ENCODE results near the gene SIGLEC8.
"Not testable (repeated sequence)": the region's sequence is repeated elsewhere in the genome, so short reads cannot be mapped to it uniquely, and the experiment has no call there.

The SIGLEC8 gene

DNA sequence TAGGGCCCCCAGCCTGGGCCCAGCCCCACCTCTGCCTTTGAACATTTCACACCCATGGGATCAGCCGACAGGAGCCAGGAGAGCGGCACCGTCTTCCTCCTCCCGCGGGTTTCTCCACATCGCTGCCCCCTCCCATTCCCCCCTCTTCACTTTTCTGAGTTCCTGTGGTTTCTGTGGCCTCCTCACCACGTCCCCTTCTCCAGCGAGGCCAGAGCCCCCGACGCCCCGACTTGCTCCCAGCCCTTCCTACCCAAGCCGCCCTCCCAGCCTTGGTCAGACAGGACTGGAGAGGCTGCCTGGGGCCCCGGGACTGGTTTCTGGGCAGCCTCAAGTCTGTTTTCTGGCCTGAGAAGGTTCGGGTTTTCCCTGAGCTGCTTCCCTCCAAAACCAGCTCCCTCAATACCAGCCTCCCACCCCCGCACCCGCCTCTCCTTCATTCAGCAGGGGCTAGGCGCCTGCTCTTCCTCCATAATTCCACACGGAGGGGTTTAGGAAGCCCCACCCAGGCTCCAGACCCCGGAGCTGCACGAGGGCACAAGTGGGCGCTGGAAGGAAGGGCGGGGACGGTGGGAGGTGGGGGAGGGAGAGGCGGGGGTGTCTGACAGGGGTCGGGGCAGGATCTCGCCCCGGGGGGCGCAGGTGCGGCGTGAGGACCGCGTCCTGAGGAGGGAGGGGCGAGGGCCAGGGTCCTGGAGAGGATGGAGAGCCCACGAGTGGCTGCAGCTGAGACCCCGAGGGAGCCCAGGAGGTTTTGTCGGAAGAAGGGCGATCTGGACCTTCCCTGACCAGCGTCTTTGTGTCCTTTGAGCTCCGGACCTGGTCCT lies 36.8 kb downstream of the SIGLEC8 start:
- in situ Hi-C loops (cut with HindIII; ENCODE audit: low sequenced_read_pairs): no loop called here

DNA sequence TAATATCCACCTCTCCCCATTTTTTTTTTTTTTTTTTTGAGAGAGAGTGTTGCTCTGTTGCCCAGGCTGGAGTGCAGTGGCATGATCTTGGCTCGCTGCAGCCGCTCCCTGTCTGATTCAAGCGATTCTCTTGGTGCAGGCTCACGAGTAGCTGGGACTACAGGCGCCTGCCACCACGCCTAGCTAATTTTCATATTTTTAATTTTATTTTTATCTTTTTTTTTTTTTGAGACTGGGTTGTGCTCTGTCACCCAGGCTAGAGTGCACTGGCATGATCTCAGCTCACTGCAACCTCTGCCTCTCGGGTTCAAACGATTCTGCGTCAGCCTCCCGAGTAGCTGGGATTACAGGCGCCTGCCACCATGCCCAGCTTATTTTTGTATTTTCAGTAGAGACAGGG lies 37.7 kb downstream of the SIGLEC8 start:
- DNase-seq (ENCODE audit: low read depth, low spot score); in situ Hi-C loops (cut with HindIII; ENCODE audit: low sequenced_read_pairs): not testable (repeated sequence)

More for the DNA sequence above, 36.8 kb downstream of the SIGLEC8 start:
- no peak overlapping the region for H3K4me3 ChIP-seq (ENCODE audit: low read depth, low read length)
- no peak for DNase-seq (ENCODE audit: low read depth, low spot score)
- TF ChIP-seq, protein P1, sequence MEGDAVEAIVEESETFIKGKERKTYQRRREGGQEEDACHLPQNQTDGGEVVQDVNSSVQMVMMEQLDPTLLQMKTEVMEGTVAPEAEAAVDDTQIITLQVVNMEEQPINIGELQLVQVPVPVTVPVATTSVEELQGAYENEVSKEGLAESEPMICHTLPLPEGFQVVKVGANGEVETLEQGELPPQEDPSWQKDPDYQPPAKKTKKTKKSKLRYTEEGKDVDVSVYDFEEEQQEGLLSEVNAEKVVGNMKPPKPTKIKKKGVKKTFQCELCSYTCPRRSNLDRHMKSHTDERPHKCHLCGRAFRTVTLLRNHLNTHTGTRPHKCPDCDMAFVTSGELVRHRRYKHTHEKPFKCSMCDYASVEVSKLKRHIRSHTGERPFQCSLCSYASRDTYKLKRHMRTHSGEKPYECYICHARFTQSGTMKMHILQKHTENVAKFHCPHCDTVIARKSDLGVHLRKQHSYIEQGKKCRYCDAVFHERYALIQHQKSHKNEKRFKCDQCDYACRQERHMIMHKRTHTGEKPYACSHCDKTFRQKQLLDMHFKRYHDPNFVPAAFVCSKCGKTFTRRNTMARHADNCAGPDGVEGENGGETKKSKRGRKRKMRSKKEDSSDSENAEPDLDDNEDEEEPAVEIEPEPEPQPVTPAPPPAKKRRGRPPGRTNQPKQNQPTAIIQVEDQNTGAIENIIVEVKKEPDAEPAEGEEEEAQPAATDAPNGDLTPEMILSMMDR (IDR thresholded peaks at IDR 0.05; ENCODE audit: low read depth, low read length): no peak

DNA sequence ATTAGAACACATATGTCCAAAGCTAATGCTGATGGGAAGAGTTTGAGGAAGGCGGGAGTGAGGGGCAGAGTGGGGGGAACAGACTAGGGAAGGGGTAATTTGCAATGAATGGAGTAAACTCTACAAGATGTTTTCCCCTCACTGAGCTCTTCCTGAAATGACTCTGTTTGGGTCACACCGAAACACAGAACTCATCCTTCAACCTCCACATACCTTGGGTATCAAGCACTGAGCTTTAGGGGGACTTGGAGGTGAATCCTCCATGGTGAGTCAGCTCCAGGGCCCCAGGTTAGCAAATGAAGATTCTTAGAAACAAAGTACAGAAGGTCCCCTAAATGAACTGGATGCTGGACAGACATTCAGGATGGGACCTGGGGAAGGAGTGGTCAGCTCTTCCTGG lies 39.5 kb downstream of the SIGLEC8 start:
- no peak for DNase-seq (ENCODE audit: low read depth, low spot score)
- H3K4me3 ChIP-seq (ENCODE audit: low read depth, low read length): no peak overlapping the region
- in situ Hi-C loops (cut with HindIII; ENCODE audit: low sequenced_read_pairs): no loop called here
- TF ChIP-seq, protein P1 (IDR thresholded peaks at IDR 0.05; ENCODE audit: low read depth, low read length): no peak

More for the DNA sequence above, 37.7 kb downstream of the SIGLEC8 start:
- not testable (repeated sequence) for H3K4me3 ChIP-seq (ENCODE audit: low read depth, low read length)

DNA sequence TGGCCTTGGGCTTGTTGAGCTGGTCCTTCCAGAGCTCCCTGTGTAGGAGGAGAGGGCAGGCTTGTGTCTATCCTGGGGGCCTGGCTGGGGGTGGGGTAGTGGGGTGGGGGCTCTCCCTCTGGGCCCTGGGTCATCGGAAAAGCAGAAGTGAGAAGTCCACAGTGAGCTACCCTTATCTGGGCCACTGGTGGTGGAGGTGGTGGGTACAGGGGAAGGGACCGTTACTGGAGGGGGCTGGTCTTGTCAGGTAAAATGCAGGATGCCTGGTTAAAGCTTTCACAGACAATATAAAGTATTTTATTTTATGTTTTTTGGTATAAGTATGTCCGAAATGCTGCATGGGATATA lies 40.5 kb downstream of the SIGLEC8 start:
- H3K4me3 ChIP-seq (ENCODE audit: low read depth, low read length): no peak overlapping the region
- DNase-seq (ENCODE audit: low read depth, low spot score): no peak
- in situ Hi-C loops (cut with HindIII; ENCODE audit: low sequenced_read_pairs): no loop called here
- TF ChIP-seq, protein P1 (IDR thresholded peaks at IDR 0.05; ENCODE audit: low read depth, low read length): no peak

DNA sequence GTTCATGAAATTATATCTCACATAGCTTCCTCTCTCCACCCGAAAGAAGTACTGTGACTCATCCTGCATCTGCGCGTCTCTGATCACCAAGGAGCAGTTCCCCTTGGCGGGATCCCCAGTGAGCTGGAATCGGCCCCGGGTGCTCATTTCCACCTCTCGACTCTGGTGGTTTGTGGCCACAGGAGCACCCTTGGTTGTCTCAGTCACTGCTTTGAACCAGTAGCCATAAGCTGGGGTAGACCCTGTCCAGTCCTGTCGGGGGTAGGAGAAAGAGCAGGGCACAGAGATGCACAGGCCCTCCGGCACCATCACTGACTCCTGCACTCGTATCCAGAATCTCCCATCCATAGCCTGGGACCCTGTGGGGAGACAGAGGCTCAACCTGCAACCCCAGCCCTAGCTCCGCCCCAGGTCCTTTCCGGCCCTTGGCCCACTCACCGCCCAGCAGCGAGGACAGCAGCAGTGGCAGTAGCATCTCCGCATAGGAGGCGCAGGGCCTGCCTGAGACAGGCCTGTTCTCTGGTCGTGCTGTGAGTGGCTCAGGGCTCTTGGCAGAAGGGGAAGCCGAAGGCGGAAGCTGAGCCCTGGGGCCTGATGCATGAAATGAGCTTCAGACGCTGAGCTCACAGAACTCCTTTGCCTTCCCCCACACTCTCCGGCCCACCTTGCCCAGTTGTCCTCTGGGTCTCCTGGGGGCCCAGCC lies 41.0 kb downstream of the SIGLEC8 start, which contains the start of gene SIGLEC10:
Gene SIGLEC10, minus strand, starts transcription at position 536 of the 703 bp plus-strand sequence. Its CDS starts 61 bp downstream, at position 475.
- in situ Hi-C loops (cut with HindIII; ENCODE audit: low sequenced_read_pairs): no loop called here
- TF ChIP-seq, protein P1 (IDR thresholded peaks at IDR 0.05; ENCODE audit: low read depth, low read length): no peak
- no peak for DNase-seq (ENCODE audit: low read depth, low spot score)
- no peak within 1 kb of the TSS for H3K4me3 ChIP-seq (ENCODE audit: low read depth, low read length)

DNA sequence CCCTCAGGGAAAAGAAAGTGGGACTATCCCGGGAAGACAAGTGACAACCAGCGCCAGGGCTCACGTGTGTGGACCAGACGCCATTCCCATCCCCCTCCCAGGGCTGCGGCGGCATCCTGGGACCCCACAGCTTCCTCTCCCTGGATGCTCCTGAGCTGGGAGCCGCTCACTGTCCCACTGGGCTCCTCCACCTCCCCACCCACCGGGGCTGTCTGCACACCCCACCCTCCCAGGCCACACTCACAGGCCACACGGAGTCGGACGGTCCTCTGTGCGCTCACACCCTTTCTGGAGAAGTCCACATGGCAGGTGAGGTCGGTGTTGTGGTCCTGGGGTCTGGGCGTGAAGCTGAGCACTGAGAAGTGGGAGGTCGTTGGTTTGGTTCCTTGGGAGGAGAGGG lies 41.8 kb downstream of the SIGLEC8 start:
- H3K4me3 ChIP-seq (ENCODE audit: low read depth, low read length); in situ Hi-C loops (cut with HindIII; ENCODE audit: low sequenced_read_pairs); DNase-seq (ENCODE audit: low read depth, low spot score): not testable (repeated sequence)

DNA sequence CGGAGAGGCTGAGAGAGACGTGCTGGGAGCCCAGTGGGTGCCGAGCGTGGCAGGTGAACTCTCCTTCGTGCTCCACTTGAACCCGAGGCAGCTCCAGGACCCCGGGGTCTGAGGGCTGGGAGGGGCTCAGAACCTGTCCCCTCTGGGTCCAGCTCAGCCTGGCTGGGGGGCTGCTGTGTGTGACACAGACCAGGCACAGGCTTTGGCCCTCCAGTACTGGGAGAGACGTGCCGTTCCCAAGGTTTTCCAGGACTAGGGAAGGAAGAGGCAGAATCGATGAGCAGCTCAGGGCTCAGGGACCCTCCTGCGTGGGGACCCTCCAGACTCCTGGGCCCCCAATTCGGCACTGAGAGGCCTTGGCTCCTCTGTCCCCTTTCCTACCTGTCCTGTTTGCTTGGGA lies 43.1 kb downstream of the SIGLEC8 start:
- no peak for DNase-seq (ENCODE audit: low read depth, low spot score)
- in situ Hi-C loops (cut with HindIII; ENCODE audit: low sequenced_read_pairs): no loop called here
- no peak overlapping the region for H3K4me3 ChIP-seq (ENCODE audit: low read depth, low read length)
- TF ChIP-seq, protein P1 (IDR thresholded peaks at IDR 0.05; ENCODE audit: low read depth, low read length): no peak
